Activated CD4-positive, CD25-positive, alpha-beta regulatory T cell treated with anti-CD3 and anti-CD28 coated beads, Interleukin-2, amount 50 U/mL, for 16 hours (primary cell): Measurements from ENCODE around the gene CHRNA4.

Source experiments
- DNase-seq: peaks from one replicate; pipeline ENCODE4 v3.0.0-alpha.2; 2020; ENCODE audit warnings: low read depth, low spot score

The CHRNA4 gene

GRCh38 chr20:63363981-63364561 lies 2.9 kb upstream of the CHRNA4 start:
- DNase-seq, result no peak

GRCh38 chr20:63363013-63363957 lies 2.1 kb upstream of the CHRNA4 start:
- no peak for DNase-seq

- DNase-seq, result no peak
Observed at GRCh38 chr20:63362436-63363009, 1.4 kb upstream of the CHRNA4 start.

GRCh38 chr20:63361519-63362435 lies 628 bp upstream of the CHRNA4 start:
- DNase-seq, result no peak

GRCh38 chr20:63359937-63360849 lies 956 bp downstream of the CHRNA4 start:
- no peak for DNase-seq

GRCh38 chr20:63359164-63359934 lies 1.8 kb downstream of the CHRNA4 start:
- DNase-seq, result no peak

GRCh38 chr20:63357921-63358905 lies 2.9 kb downstream of the CHRNA4 start:
- no peak for DNase-seq

- no peak for DNase-seq
Observed at GRCh38 chr20:63356931-63357879, 3.9 kb downstream of the CHRNA4 start.

- DNase-seq, result no peak
Observed at GRCh38 chr20:63356511-63356910, 4.6 kb downstream of the CHRNA4 start.

GRCh38 chr20:63355781-63356295 lies 5.3 kb downstream of the CHRNA4 start:
- DNase-seq, result no peak

GRCh38 chr20:63354636-63355350 lies 6.4 kb downstream of the CHRNA4 start:
- no peak for DNase-seq

- DNase-seq, result no peak
Observed at GRCh38 chr20:63352811-63353221, 8.3 kb downstream of the CHRNA4 start.

- DNase-seq, result no peak
Observed at GRCh38 chr20:63351811-63352591, 9.1 kb downstream of the CHRNA4 start.

GRCh38 chr20:63351326-63351700 lies 9.8 kb downstream of the CHRNA4 start:
- DNase-seq, result no peak

GRCh38 chr20:63350597-63351325 lies 10.4 kb downstream of the CHRNA4 start:
- DNase-seq, result no peak
